ENCODE measurements around the gene ZNF653.

DNA sequence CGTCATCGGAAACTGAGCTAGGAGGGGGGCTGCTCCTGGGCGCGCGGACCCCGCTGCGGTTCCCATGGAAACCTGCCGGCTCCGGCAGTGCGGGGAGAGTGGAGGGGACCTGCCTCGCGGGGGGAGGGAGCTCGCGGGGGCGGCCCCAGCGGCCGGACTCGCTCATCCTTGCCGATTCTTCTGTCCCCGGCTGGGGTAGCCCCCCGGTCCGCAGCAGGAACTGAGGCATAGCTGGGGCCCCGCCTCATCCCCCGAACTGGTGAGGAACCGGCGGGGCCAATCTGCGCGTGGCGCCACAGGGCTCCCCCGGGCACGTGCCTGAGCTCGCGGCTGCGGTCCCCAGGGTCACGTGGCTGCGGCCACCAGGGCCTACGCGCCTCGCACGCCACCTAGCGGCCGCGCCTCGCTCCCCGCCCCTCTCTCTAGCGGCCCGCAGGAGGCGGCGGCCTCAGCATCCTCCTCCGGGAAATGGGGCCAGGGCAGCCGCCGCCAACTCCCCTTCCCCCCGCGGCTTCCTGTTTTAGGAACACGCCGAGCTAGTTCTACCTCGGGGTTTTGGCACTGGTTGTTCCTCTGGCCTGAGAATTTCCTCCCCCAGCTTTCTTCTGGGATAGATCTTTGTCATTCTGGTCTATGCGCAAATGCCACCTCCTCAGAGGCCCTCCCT, 23.1 kb downstream of the ZNF653 start:
- TF ChIP-seq GATA3 (IDR thresholded peaks at IDR 0.05; ENCODE audit: low read depth, low read length) (no peak), GATA2 (IDR thresholded peaks at IDR 0.05; ENCODE audit: low read depth, low read length) (no peak)

Measured in SH-SY5Y (cell line).